Kidney glomerular epithelial cell (primary cell): Measurements from ENCODE around the gene CCDC57.
"Not testable (repeated sequence)": the region's sequence is repeated elsewhere in the genome, so short reads cannot be mapped to it uniquely, and the experiment has no call there.

ENCODE experiments used
- DNase-seq: peaks from one replicate; lab custom pipeline; 2025; lab: John Stamatoyannopoulos, UW

The CCDC57 gene

GRCh38 chr17:82178499-82179261 lies 34.0 kb downstream of the CCDC57 start:
- DNase-seq, result no peak

- DNase-seq, result no peak
Observed at GRCh38 chr17:82177761-82178498, 34.7 kb downstream of the CCDC57 start.

GRCh38 chr17:82177276-82177675 lies 35.4 kb downstream of the CCDC57 start:
- no peak for DNase-seq

GRCh38 chr17:82175951-82176350 lies 36.7 kb downstream of the CCDC57 start:
- no peak for DNase-seq

- DNase-seq, result no peak
Observed at GRCh38 chr17:82175201-82175600, 37.4 kb downstream of the CCDC57 start.

- DNase-seq, result not testable (repeated sequence)
Observed at GRCh38 chr17:82174042-82174857, 38.4 kb downstream of the CCDC57 start.

- no peak for DNase-seq
Observed at GRCh38 chr17:82173351-82174041, 39.1 kb downstream of the CCDC57 start.

GRCh38 chr17:82172486-82173160 lies 40.0 kb downstream of the CCDC57 start:
- no peak for DNase-seq

GRCh38 chr17:82171750-82172375 lies 40.8 kb downstream of the CCDC57 start:
- DNase-seq, result no peak

GRCh38 chr17:82170412-82170961 lies 42.2 kb downstream of the CCDC57 start:
- DNase-seq, result no peak

GRCh38 chr17:82168568-82168967 lies 44.1 kb downstream of the CCDC57 start:
- DNase-seq, result no peak

GRCh38 chr17:82167028-82167427 lies 45.6 kb downstream of the CCDC57 start:
- no peak for DNase-seq

GRCh38 chr17:82164853-82165252 lies 47.8 kb downstream of the CCDC57 start:
- DNase-seq, result no peak

GRCh38 chr17:82161216-82161615 lies 51.4 kb downstream of the CCDC57 start:
- no peak for DNase-seq

- DNase-seq, result no peak
Observed at GRCh38 chr17:82160075-82160474, 52.6 kb downstream of the CCDC57 start.

- no peak for DNase-seq
Observed at GRCh38 chr17:82158825-82159224, 53.8 kb downstream of the CCDC57 start.

- DNase-seq, result no peak
Observed at GRCh38 chr17:82157046-82158035, 55.3 kb downstream of the CCDC57 start.

- no peak for DNase-seq
Observed at GRCh38 chr17:82156284-82156925, 56.2 kb downstream of the CCDC57 start.

- no peak for DNase-seq
Observed at GRCh38 chr17:82155606-82156005, 57.0 kb downstream of the CCDC57 start.
